H1 (cell line): ENCODE measurements around the gene TOM1L2. TPM values are rescaled to one million over a fixed set of nuclear protein-coding genes. Genes with fewer than 3 reads are reported as not detected.
A peak's percentile ranks its signal among the peaks of the same experiment; 100 is the strongest.

Experiments used
- CTCF ChIA-PET: fragments of 300-600 bp; sonication (Branson Sonifier 250); formaldehyde crosslinking; loops from one replicate; lab custom pipeline; 2021; ENCODE audit not compliant: partially characterized antibody; lab: Charles Lee
- POLR2A ChIA-PET: fragments of 300-600 bp; sonication (Branson Sonifier 250); formaldehyde crosslinking; loops from one replicate; lab custom pipeline; 2021; ENCODE audit warnings: inconsistent platforms; ENCODE audit not compliant: partially characterized antibody; lab: Charles Lee
- DNase-seq, 2 experiments: peaks; one replicate each; pipeline versions ENCODE4 v3.0.0 to v3.0.0-alpha.2; 2010 to 2022; ENCODE audit warnings: low spot score in 2 of 2, low read depth in 1 of 2, mixed read lengths in 1 of 2
- FAIRE-seq: peaks from 2 replicates; lab custom pipeline; 2011; peaks lifted over from hg19 to GRCh38; lab: Jason Lieb, UNC
- H2AFZ ChIP-seq: 2 replicates; pipeline ENCODE4 v1.8.1; 2012; ENCODE audit warnings: low read length, inconsistent platforms
- H2AK5ac ChIP-seq: 2 replicates; pipeline ENCODE4 v1.6.1; 2013; ENCODE audit warnings: low read depth, low read length
- H2BK120ac ChIP-seq: replicated peaks from 2 replicates; pipeline ENCODE3; 2013; ENCODE audit warnings: low read depth, low read length, inconsistent platforms
- H2BK12ac ChIP-seq: 2 replicates; pipeline ENCODE4 v1.6.1; 2013; ENCODE audit warnings: low read depth, low read length
- H2BK15ac ChIP-seq: 2 replicates; pipeline ENCODE4 v1.6.1; 2013; ENCODE audit warnings: low read length
- H2BK20ac ChIP-seq: 2 replicates; pipeline ENCODE4 v1.6.1; 2013; ENCODE audit warnings: low read length
- H2BK5ac ChIP-seq: 2 replicates; pipeline ENCODE4 v1.6.1; 2013; ENCODE audit warnings: low read depth, low read length
- H3K14ac ChIP-seq: 2 replicates; pipeline ENCODE4 v1.6.1; 2013; ENCODE audit warnings: inconsistent platforms; ENCODE audit not compliant: insufficient read length
- H3K18ac ChIP-seq: 2 replicates; pipeline ENCODE4 v1.6.1; 2013; ENCODE audit warnings: low read length; ENCODE audit errors: extremely low read depth
- H3K23ac ChIP-seq: 2 replicates; pipeline ENCODE4 v1.6.1; 2013; ENCODE audit warnings: inconsistent platforms; ENCODE audit not compliant: insufficient read length
- H3K23me2 ChIP-seq: 2 replicates; pipeline ENCODE4 v1.6.1; 2013; ENCODE audit warnings: low read depth, low read length
- H3K27ac ChIP-seq: 2 replicates; pipeline ENCODE4 v1.6.1; 2011; ENCODE audit warnings: low read depth, low read length, inconsistent platforms
- H3K27me3 ChIP-seq, 4 experiments: replicated peaks in 1 of 4; 1 replicate in 1 of 4; 2 replicates in 3 of 4; pipeline versions ENCODE4 v1.6.1 to v1.8.1; 2011 to 2013; ENCODE audit warnings: low read length in 3 of 4, mild to moderate bottlenecking in 3 of 4, inconsistent platforms in 2 of 4, mixed read lengths in 2 of 4, moderate library complexity in 1 of 4; ENCODE audit not compliant: control insufficient read depth in 3 of 4, insufficient read depth in 3 of 4; ENCODE audit errors: extremely low read depth in 1 of 4
- H3K36me3 ChIP-seq, 4 experiments: 2 replicates each; pipeline versions ENCODE4 v1.6.1 to v1.8.1; 2011 to 2013; ENCODE audit warnings: mild to moderate bottlenecking in 4 of 4, low read length in 3 of 4, moderate library complexity in 2 of 4, control low read depth in 1 of 4, inconsistent platforms in 1 of 4; ENCODE audit not compliant: insufficient read depth in 4 of 4, control insufficient read depth in 2 of 4
- H3K4ac ChIP-seq: replicated peaks from 2 replicates; pipeline ENCODE3; 2013; ENCODE audit warnings: low read length, low read depth, mixed read lengths, inconsistent platforms; ENCODE audit not compliant: insufficient read length
- H3K4me1 ChIP-seq, 4 experiments: replicated peaks in 1 of 4; 1 replicate in 1 of 4; 2 replicates in 3 of 4; pipeline versions ENCODE4 v1.6.1 to v1.8.1; 2011 to 2013; ENCODE audit warnings: low read length in 3 of 4, inconsistent platforms in 2 of 4, mixed read lengths in 1 of 4; ENCODE audit not compliant: insufficient read depth in 4 of 4, control insufficient read depth in 3 of 4
- H3K4me2 ChIP-seq, 2 experiments: 2 replicates each; pipeline versions ENCODE4 v1.6.1 to v1.8.1; 2011 to 2013; ENCODE audit warnings: low read depth in 2 of 2, low read length in 2 of 2, control low read depth in 1 of 2, inconsistent platforms in 1 of 2, mild to moderate bottlenecking in 1 of 2; ENCODE audit not compliant: insufficient read depth in 1 of 2
- H3K4me3 ChIP-seq, 4 experiments: fragments of 200-600, 300-600 bp in 1 of 4; sonication (generic), shearing (Covaris generic), sonication (Bioruptor Twin) in 1 of 4; 2 replicates each; pipeline versions ENCODE4 v1.5.1 to v1.8.1; 2011 to 2016; ENCODE audit warnings: low read length in 4 of 4, low read depth in 3 of 4, control low read depth in 2 of 4, inconsistent platforms in 2 of 4, mild to moderate bottlenecking in 2 of 4, mixed read lengths in 1 of 4, moderate library complexity in 1 of 4; ENCODE audit not compliant: insufficient read depth in 2 of 4; ENCODE audit errors: extremely low read depth in 1 of 4
- H3K56ac ChIP-seq: replicated peaks from 2 replicates; pipeline ENCODE3; 2013; ENCODE audit warnings: low read depth, mild to moderate bottlenecking, mixed read lengths, low read length, inconsistent platforms; ENCODE audit not compliant: insufficient read length
- H3K79me1 ChIP-seq: 2 replicates; pipeline ENCODE4 v1.6.1; 2013; ENCODE audit warnings: low read depth, low read length, control low read depth
- H3K79me2 ChIP-seq, 2 experiments: 2 replicates each; pipeline versions ENCODE4 v1.6.1 to v1.8.1; 2012 to 2013; ENCODE audit warnings: low read length in 2 of 2, mild to moderate bottlenecking in 2 of 2, inconsistent platforms in 1 of 2; ENCODE audit not compliant: insufficient read depth in 2 of 2, control insufficient read depth in 1 of 2
- H3K9ac ChIP-seq, 4 experiments: replicated peaks in 1 of 4; 1 replicate in 1 of 4; 2 replicates in 3 of 4; pipeline versions ENCODE4 v1.6.1 to v1.8.1; 2011 to 2013; ENCODE audit warnings: low read depth in 3 of 4, low read length in 3 of 4, control low read depth in 2 of 4, mild to moderate bottlenecking in 2 of 4, moderate library complexity in 2 of 4, inconsistent platforms in 1 of 4; ENCODE audit errors: extremely low read depth in 1 of 4
- H3K9me3 ChIP-seq, 2 experiments: 2 replicates each; pipeline versions ENCODE4 v1.6.1 to v1.8.1; 2012 to 2013; ENCODE audit warnings: mild to moderate bottlenecking in 2 of 2, moderate library complexity in 2 of 2, control low read depth in 1 of 2, inconsistent platforms in 1 of 2, low read depth in 1 of 2, low read length in 1 of 2, mixed read lengths in 1 of 2; ENCODE audit not compliant: insufficient read depth in 2 of 2
- H4K20me1 ChIP-seq, 2 experiments: replicated peaks in 1 of 2; 2 replicates each; pipeline versions ENCODE3 to v1.8.1; 2011 to 2013; ENCODE audit warnings: inconsistent platforms in 2 of 2, low read length in 2 of 2, mild to moderate bottlenecking in 1 of 2; ENCODE audit not compliant: insufficient read depth in 2 of 2, control insufficient read depth in 1 of 2
- H4K5ac ChIP-seq: 2 replicates; pipeline ENCODE4 v1.6.1; 2013; ENCODE audit warnings: low read length, low read depth, mixed read lengths, inconsistent platforms; ENCODE audit not compliant: insufficient read length
- H4K8ac ChIP-seq: 2 replicates; pipeline ENCODE4 v1.8.0; 2013; ENCODE audit warnings: mild to moderate bottlenecking, moderate library complexity, low read length, inconsistent platforms; ENCODE audit not compliant: insufficient read depth; ENCODE audit errors: extremely low read depth
- H4K91ac ChIP-seq: replicated peaks from 2 replicates; pipeline ENCODE3; 2013; ENCODE audit warnings: low read length, mixed read lengths, inconsistent platforms; ENCODE audit not compliant: insufficient read length
- CHD2 ChIP-seq: IDR thresholded peaks from 2 replicates; pipeline ENCODE4 v1.6.1; 2012; ENCODE audit warnings: low read length, improper control_type of control experiment
- HDAC2 ChIP-seq, 2 experiments: fragments of 300-600 bp in 1 of 2; sonication (generic) in 1 of 2; IDR thresholded peaks; 2 replicates each; pipeline ENCODE4 v1.6.1; 2011 to 2012; ENCODE audit warnings: low read depth in 2 of 2, low read length in 2 of 2, mild to moderate bottlenecking in 2 of 2, moderate library complexity in 2 of 2, borderline replicate concordance in 1 of 2, inconsistent platforms in 1 of 2
- POLR2AphosphoS5 ChIP-seq: IDR thresholded peaks from 2 replicates; pipeline ENCODE4 v1.6.1; 2011; ENCODE audit warnings: low read depth, low read length
- RBBP5 ChIP-seq: IDR thresholded peaks from 2 replicates; pipeline ENCODE4 v1.7.1; 2012; ENCODE audit warnings: low read depth, mild to moderate bottlenecking, inconsistent platforms, low read length, moderate library complexity, borderline replicate concordance
- TCF12 ChIP-seq: IDR thresholded peaks from 2 replicates; pipeline ENCODE4 v1.6.1; 2011; ENCODE audit warnings: low read depth, mild to moderate bottlenecking, low read length
- WGBS, 2 experiments: shearing (Covaris generic) in 1 of 2; methylation state at CpG; one replicate each; pipeline versions ENCODE4 v1.1.6 to v1.1.7; 2013 to 2015; ENCODE audit warnings: low lambda C conversion rate in 2 of 2, mixed read lengths in 2 of 2, inconsistent platforms in 1 of 2, low coverage in 1 of 2, missing lambda C conversion rate in 1 of 2; ENCODE audit not compliant: insufficient replicate concordance in 2 of 2, insufficient coverage in 1 of 2, insufficient read length in 1 of 2; ENCODE audit errors: extremely low coverage in 1 of 2, missing lambda C conversion rate in 1 of 2; 5-methylcytosine and 5-hydroxymethylcytosine counted together
- polyA plus RNA-seq, 7 experiments: library from polyadenylated mRNA; depleted of rRNA in 3 of 7; stranded (reverse) in 5 of 7; unstranded in 2 of 7; fragments of >200 nt in 5 of 7; fragments of 200-250 nt in 2 of 7; gene quantifications; 1 replicate in 5 of 7; 2 replicates in 1 of 7; 4 replicates in 1 of 7; pipeline versions ENCODE4 v1.2.1 to v1.2.3, GENCODE V29; 2011 to 2013; ENCODE audit warnings: missing spikeins in 2 of 7, mixed read lengths in 2 of 7
- total RNA-seq: library from RNA; stranded (reverse); fragmentation: NEBNext Ultra II Directional; extraction: Animal tissue kit (Norgen Biotek cat#: 25700); gene quantifications from 2 replicates; pipeline ENCODE4 v1.2.1, GENCODE V29; 2021

TOM1L2 gene
- total and polyA plus RNA-seq, 2 of the 8 experiments (the other 6 are each of a cell fraction or from before 2014, with no cell fraction given): 2.0 to 3.4 TPM

GRCh38 chr17:17950806-17951205 lies 21.4 kb downstream of the TOM1L2 start:
- Histone ChIP-seq H2AK5ac (no peak overlapping the region), H3K23ac (no peak overlapping the region), H3K27me3 (no peaks in the 10 kb centered on the region), H3K36me3 (no peaks in the 10 kb centered on the region), H3K23me2 (no peaks in the 10 kb centered on the region), H3K79me1 (no peaks in the 10 kb centered on the region), H2BK20ac (no peak overlapping the region), H4K91ac (no peak overlapping the region), H2BK12ac (peak overlapping the region; percentile 80; the same call in 1 of the 2 replicates), H3K4me3 (no peak overlapping the region), H4K8ac (no peak overlapping the region), H2BK5ac (no peak overlapping the region; the same call in 1 of the 2 replicates), H3K79me2 (no peaks in the 10 kb centered on the region), H2BK15ac (no peak overlapping the region), H3K18ac (peak overlapping the region; percentile 83; the same call in 1 of the 2 replicates), H3K56ac (no peak overlapping the region), H4K20me1 (no peaks in the 10 kb centered on the region), H2BK120ac (no peak overlapping the region), H3K27ac (no peak overlapping the region), H2AFZ (no peak overlapping the region), H3K4me1 (peaks cover 0 to 8% (median under 1%) of the 10 kb centered on the region in 4 experiments; a peak in 1 of 7 replicates), H3K9ac (no peak overlapping the region), H3K14ac (no peak overlapping the region), H4K5ac (no peak overlapping the region), H3K4ac (no peak overlapping the region), H3K4me2 (no peak overlapping the region), H3K9me3 (no peaks in the 10 kb centered on the region)
- no peak for FAIRE-seq
- ChIA-PET CTCF (no interaction called here), POLR2A (no interaction called here)
- no peak for DNase-seq
- WGBS, 2 experiments: 63% methylated on average over 1 of the region's 1 CpG; no CpG with 5 or more reads in 1 of the 2 experiments
- TF ChIP-seq CHD2 (no peak), TCF12 (no peak), POLR2AphosphoS5 (no peak), RBBP5 (no peak), HDAC2 (IDR thresholded peaks at IDR 0.05; ENCODE audit: borderline replicate concordance in 1 of 2, low read depth in 2 of 2, low read length in 2 of 2) (no peak)
